ENCODE results near the gene MAP4K2.

MAP4K2 gene

GRCh38 chr11:64803158-64803845, at the start of gene MAP4K2:
TSS of gene MAP4K2 (minus strand) at chr11:64803214. CDS start at chr11:64803149, 65 bp downstream.
- TF ChIP-seq CREB1 (IDR thresholded peaks at IDR 0.05; ENCODE audit: low read depth) (peak; percentile 36; the same call in 1 of the 2 replicates), FOXM1 (IDR thresholded peaks at IDR 0.05; ENCODE audit: borderline replicate concordance, low read depth) (no peak)

- TF ChIP-seq FOXM1 (IDR thresholded peaks at IDR 0.05; ENCODE audit: borderline replicate concordance, low read depth) (no peak), TAF1 (IDR thresholded peaks at IDR 0.05; ENCODE audit: low read depth) (no peak)
Observed at GRCh38 chr11:64851831-64852351, 48.9 kb upstream of the MAP4K2 start.

- TF ChIP-seq USF1 (IDR thresholded peaks at IDR 0.05) (no peak), FOXM1 (IDR thresholded peaks at IDR 0.05; ENCODE audit: borderline replicate concordance, low read depth) (no peak), TEAD4 (IDR thresholded peaks at IDR 0.05) (no peak), EGR1 (IDR thresholded peaks at IDR 0.05) (no peak), ZBTB7A (IDR thresholded peaks at IDR 0.05; ENCODE audit: low read depth) (no peak)
Observed at GRCh38 chr11:64850979-64851567, 48.1 kb upstream of the MAP4K2 start.

- no peak for TF ChIP-seq CEBPB (IDR thresholded peaks at IDR 0.05)
- TF ChIP-seq FOXM1 (IDR thresholded peaks at IDR 0.05; ENCODE audit: borderline replicate concordance, low read depth): no peak
- no peak for TF ChIP-seq ZBTB7A (IDR thresholded peaks at IDR 0.05; ENCODE audit: low read depth)
- TF ChIP-seq USF1 (IDR thresholded peaks at IDR 0.05): no peak
Observed at GRCh38 chr11:64849598-64850356, 46.8 kb upstream of the MAP4K2 start.

GRCh38 chr11:64848826-64849597, 46.0 kb upstream of the MAP4K2 start:
- TF ChIP-seq ZBTB7A (IDR thresholded peaks at IDR 0.05; ENCODE audit: low read depth) (no peak), EGR1 (IDR thresholded peaks at IDR 0.05) (no peak), FOXM1 (IDR thresholded peaks at IDR 0.05; ENCODE audit: borderline replicate concordance, low read depth) (no peak), RAD21 (IDR thresholded peaks at IDR 0.05; ENCODE audit: low read depth) (no peak), CEBPB (IDR thresholded peaks at IDR 0.05) (no peak), EP300 (IDR thresholded peaks at IDR 0.05; ENCODE audit: borderline replicate concordance) (no peak)

- no peak for TF ChIP-seq USF1 (IDR thresholded peaks at IDR 0.05)
Observed at GRCh38 chr11:64848214-64848825, 45.3 kb upstream of the MAP4K2 start.

GRCh38 chr11:64846998-64847666, 44.1 kb upstream of the MAP4K2 start:
- TF ChIP-seq ZBTB7A (IDR thresholded peaks at IDR 0.05; ENCODE audit: low read depth): no peak
- TF ChIP-seq YY1 (IDR thresholded peaks at IDR 0.05; ENCODE audit: low read depth): no peak
- no peak for TF ChIP-seq FOXM1 (IDR thresholded peaks at IDR 0.05; ENCODE audit: borderline replicate concordance, low read depth)
- no peak for TF ChIP-seq CREB1 (IDR thresholded peaks at IDR 0.05; ENCODE audit: low read depth)
- no peak for TF ChIP-seq TCF12 (IDR thresholded peaks at IDR 0.05; ENCODE audit: low read depth)
- TF ChIP-seq REST (IDR thresholded peaks at IDR 0.05; ENCODE audit: low read depth): no peak
- peak; percentile 27; the same call in 1 of the 2 replicates for TF ChIP-seq MAX (IDR thresholded peaks at IDR 0.05)
- no peak for TF ChIP-seq EGR1 (IDR thresholded peaks at IDR 0.05)
- TF ChIP-seq CEBPB (IDR thresholded peaks at IDR 0.05): no peak
- TF ChIP-seq NFIC (IDR thresholded peaks at IDR 0.05): no peak
- no peak for TF ChIP-seq EP300 (IDR thresholded peaks at IDR 0.05; ENCODE audit: borderline replicate concordance)
- TF ChIP-seq USF1 (IDR thresholded peaks at IDR 0.05): no peak
- TF ChIP-seq TAF1 (IDR thresholded peaks at IDR 0.05; ENCODE audit: low read depth): no peak
- peak; percentile 98 for TF ChIP-seq RAD21 (IDR thresholded peaks at IDR 0.05; ENCODE audit: low read depth)
- no peak for TF ChIP-seq TEAD4 (IDR thresholded peaks at IDR 0.05)
